ENCODE measurements around the gene LARGE1. TPM values are rescaled to one million over a fixed set of nuclear protein-coding genes. Genes with fewer than 3 reads are reported as not detected.

LARGE1 gene
- total and polyA plus RNA-seq, 5 donors from 2014 or later: not detected

- H3K4me1 ChIP-seq (ENCODE audit: control insufficient read depth, insufficient read depth, low read length, poor library complexity, severe bottlenecking): no peaks in the 10 kb centered on the region
- Mint-ChIP-seq H3K4me1 (no peaks in the 10 kb centered on the region), H3K9me3 (peaks cover 0 to 7% (median 2%) of the 10 kb centered on the region in 7 donors), H3K4me3 (no peak overlapping the region), H3K36me3 (no peaks in the 10 kb centered on the region), H3K27me3 (no peaks in the 10 kb centered on the region), H3K27ac (no peak overlapping the region)
- no peak for ATAC-seq (ENCODE audit: low read depth in 2 of 2)
- H3K4me3 ChIP-seq (ENCODE audit: low read depth, low read length): no peak overlapping the region
- DNase-seq: no peak
- no peaks in the 10 kb centered on the region for H3K27me3 ChIP-seq (ENCODE audit: control insufficient read depth, insufficient read depth, low read length)
- H3K9me3 ChIP-seq (ENCODE audit: control insufficient read depth in 2 of 2, low read length in 2 of 2): no peaks in the 10 kb centered on the region
- no peaks in the 10 kb centered on the region for H3K36me3 ChIP-seq (ENCODE audit: control insufficient read depth, insufficient read depth, low read length)
- H3K27ac ChIP-seq (ENCODE audit: insufficient read depth, low read length, poor library complexity, severe bottlenecking): no peak overlapping the region
These were observed 381.9 kb downstream of the LARGE1 start for GRCh38 chr22:33538277-33538885.

GRCh38 chr22:33537059-33537458, 383.2 kb downstream of the LARGE1 start:
- Histone ChIP-seq H3K9me3 (ENCODE audit: control insufficient read depth in 2 of 2, low read length in 2 of 2) (no peaks in the 10 kb centered on the region), H3K27ac (ENCODE audit: insufficient read depth, low read length, poor library complexity, severe bottlenecking) (no peak overlapping the region), H3K36me3 (ENCODE audit: control insufficient read depth, insufficient read depth, low read length) (no peaks in the 10 kb centered on the region), H3K4me1 (ENCODE audit: control insufficient read depth, insufficient read depth, low read length, poor library complexity, severe bottlenecking) (no peaks in the 10 kb centered on the region), H3K27me3 (ENCODE audit: control insufficient read depth, insufficient read depth, low read length) (no peaks in the 10 kb centered on the region), H3K4me3 (ENCODE audit: low read depth, low read length) (no peak overlapping the region)
- Mint-ChIP-seq H3K27me3 (no peaks in the 10 kb centered on the region), H3K4me3 (no peak overlapping the region), H3K27ac (no peak overlapping the region), H3K36me3 (no peaks in the 10 kb centered on the region), H3K9me3 (peaks cover 0 to 5% (median 2%) of the 10 kb centered on the region in 7 donors), H3K4me1 (no peaks in the 10 kb centered on the region)
- DNase-seq: no peak
- no peak for ATAC-seq (ENCODE audit: low read depth in 2 of 2)

GRCh38 chr22:33535937-33536875, 384.1 kb downstream of the LARGE1 start:
- no peaks in the 10 kb centered on the region for H3K36me3 Mint-ChIP-seq
- Histone ChIP-seq H3K36me3 (ENCODE audit: control insufficient read depth, insufficient read depth, low read length) (no peaks in the 10 kb centered on the region), H3K27me3 (ENCODE audit: control insufficient read depth, insufficient read depth, low read length) (no peaks in the 10 kb centered on the region), H3K4me1 (ENCODE audit: control insufficient read depth, insufficient read depth, low read length, poor library complexity, severe bottlenecking) (no peaks in the 10 kb centered on the region), H3K9me3 (ENCODE audit: control insufficient read depth in 2 of 2, low read length in 2 of 2) (no peaks in the 10 kb centered on the region), H3K4me3 (ENCODE audit: low read depth, low read length) (no peak overlapping the region), H3K27ac (ENCODE audit: insufficient read depth, low read length, poor library complexity, severe bottlenecking) (no peak overlapping the region)
- H3K27ac Mint-ChIP-seq: no peak overlapping the region
- H3K9me3 Mint-ChIP-seq: peaks cover 0 to 5% (median 2%) of the 10 kb centered on the region in 7 donors
- ATAC-seq (ENCODE audit: low read depth in 2 of 2) (no peak), DNase-seq (no peak)
- no peaks in the 10 kb centered on the region for H3K27me3 Mint-ChIP-seq
- no peaks in the 10 kb centered on the region for H3K4me1 Mint-ChIP-seq
- no peak overlapping the region for H3K4me3 Mint-ChIP-seq

- no peaks in the 10 kb centered on the region for H3K9me3 ChIP-seq (ENCODE audit: control insufficient read depth in 2 of 2, low read length in 2 of 2)
- Mint-ChIP-seq H3K36me3 (no peaks in the 10 kb centered on the region), H3K9me3 (peaks cover 0 to 8% (median 0%) of the 10 kb centered on the region in 7 donors), H3K27me3 (no peaks in the 10 kb centered on the region), H3K4me1 (no peaks in the 10 kb centered on the region), H3K4me3 (no peak overlapping the region), H3K27ac (no peak overlapping the region)
- H3K27me3 ChIP-seq (ENCODE audit: control insufficient read depth, insufficient read depth, low read length): no peaks in the 10 kb centered on the region
- DNase-seq (no peak), ATAC-seq (ENCODE audit: low read depth in 2 of 2) (no peak)
- no peak overlapping the region for H3K27ac ChIP-seq (ENCODE audit: insufficient read depth, low read length, poor library complexity, severe bottlenecking)
- no peaks in the 10 kb centered on the region for H3K4me1 ChIP-seq (ENCODE audit: control insufficient read depth, insufficient read depth, low read length, poor library complexity, severe bottlenecking)
- H3K4me3 ChIP-seq (ENCODE audit: low read depth, low read length): no peak overlapping the region
- H3K36me3 ChIP-seq (ENCODE audit: control insufficient read depth, insufficient read depth, low read length): no peaks in the 10 kb centered on the region
These were observed 390.7 kb downstream of the LARGE1 start for GRCh38 chr22:33529424-33530113.

GRCh38 chr22:33528183-33528582, 392.1 kb downstream of the LARGE1 start:
- no peak overlapping the region for H3K4me3 ChIP-seq (ENCODE audit: low read depth, low read length)
- H3K9me3 ChIP-seq (ENCODE audit: control insufficient read depth in 2 of 2, low read length in 2 of 2): no peaks in the 10 kb centered on the region
- H3K36me3 Mint-ChIP-seq: no peaks in the 10 kb centered on the region

GRCh38 chr22:33526434-33527107, 393.7 kb downstream of the LARGE1 start:
- H3K27me3 ChIP-seq (ENCODE audit: control insufficient read depth, insufficient read depth, low read length): no peaks in the 10 kb centered on the region
- H3K9me3 Mint-ChIP-seq: peaks cover 0 to 6% (median 2%) of the 10 kb centered on the region in 7 donors
- H3K27me3 Mint-ChIP-seq: no peaks in the 10 kb centered on the region
- H3K27ac Mint-ChIP-seq: no peak overlapping the region
- no peak overlapping the region for H3K27ac ChIP-seq (ENCODE audit: insufficient read depth, low read length, poor library complexity, severe bottlenecking)
- no peaks in the 10 kb centered on the region for H3K36me3 ChIP-seq (ENCODE audit: control insufficient read depth, insufficient read depth, low read length)
- ATAC-seq (ENCODE audit: low read depth in 2 of 2): no peak
- DNase-seq: no peak
- no peaks in the 10 kb centered on the region for H3K9me3 ChIP-seq (ENCODE audit: control insufficient read depth in 2 of 2, low read length in 2 of 2)
- H3K4me1 Mint-ChIP-seq: no peaks in the 10 kb centered on the region
- no peaks in the 10 kb centered on the region for H3K36me3 Mint-ChIP-seq
- H3K4me1 ChIP-seq (ENCODE audit: control insufficient read depth, insufficient read depth, low read length, poor library complexity, severe bottlenecking): no peaks in the 10 kb centered on the region
- H3K4me3 ChIP-seq (ENCODE audit: low read depth, low read length): no peak overlapping the region
- H3K4me3 Mint-ChIP-seq: no peak overlapping the region

More at GRCh38 chr22:33528183-33528582, 392.1 kb downstream of the LARGE1 start:
- Mint-ChIP-seq H3K9me3 (peaks cover 0 to 6% (median under 1%) of the 10 kb centered on the region in 7 donors), H3K4me3 (no peak overlapping the region), H3K27me3 (no peaks in the 10 kb centered on the region), H3K27ac (no peak overlapping the region), H3K4me1 (no peaks in the 10 kb centered on the region)
- no peak overlapping the region for H3K27ac ChIP-seq (ENCODE audit: insufficient read depth, low read length, poor library complexity, severe bottlenecking)
- H3K36me3 ChIP-seq (ENCODE audit: control insufficient read depth, insufficient read depth, low read length): no peaks in the 10 kb centered on the region
- DNase-seq (no peak), ATAC-seq (ENCODE audit: low read depth in 2 of 2) (no peak)
- H3K27me3 ChIP-seq (ENCODE audit: control insufficient read depth, insufficient read depth, low read length): no peaks in the 10 kb centered on the region
- H3K4me1 ChIP-seq (ENCODE audit: control insufficient read depth, insufficient read depth, low read length, poor library complexity, severe bottlenecking): no peaks in the 10 kb centered on the region

GRCh38 chr22:33524511-33525260, 395.6 kb downstream of the LARGE1 start:
- no peak for ATAC-seq (ENCODE audit: low read depth in 2 of 2)
- H3K9me3 Mint-ChIP-seq: peaks cover 0 to 7% (median 3%) of the 10 kb centered on the region in 7 donors
- no peak overlapping the region for H3K27ac Mint-ChIP-seq
- no peaks in the 10 kb centered on the region for H3K27me3 Mint-ChIP-seq
- no peak overlapping the region for H3K4me3 Mint-ChIP-seq
- H3K36me3 Mint-ChIP-seq: no peaks in the 10 kb centered on the region
- no peaks in the 10 kb centered on the region for H3K36me3 ChIP-seq (ENCODE audit: control insufficient read depth, insufficient read depth, low read length)
- H3K27me3 ChIP-seq (ENCODE audit: control insufficient read depth, insufficient read depth, low read length): no peaks in the 10 kb centered on the region
- no peak overlapping the region for H3K4me3 ChIP-seq (ENCODE audit: low read depth, low read length)
- no peaks in the 10 kb centered on the region for H3K9me3 ChIP-seq (ENCODE audit: control insufficient read depth in 2 of 2, low read length in 2 of 2)
- DNase-seq: no peak
- no peaks in the 10 kb centered on the region for H3K4me1 Mint-ChIP-seq
- H3K27ac ChIP-seq (ENCODE audit: insufficient read depth, low read length, poor library complexity, severe bottlenecking): no peak overlapping the region
- no peaks in the 10 kb centered on the region for H3K4me1 ChIP-seq (ENCODE audit: control insufficient read depth, insufficient read depth, low read length, poor library complexity, severe bottlenecking)

All from CD4-positive, CD25-positive, alpha-beta regulatory T cell (primary cell).